Stimulated activated naive CD8-positive, alpha-beta T cell treated with anti-CD3 and anti-CD28 coated beads, Interleukin-15, Interleukin-2, amounts not matched to agents 100 ng/mL and 50 ng/mL, for 24 hours (primary cell): ENCODE measurements around the gene CD63.
"Not testable (repeated sequence)": the region's sequence is repeated elsewhere in the genome, so short reads cannot be mapped to it uniquely, and the experiment has no call there.

Experiments
- H3K27ac Mint-ChIP-seq: one replicate; pipeline ENCODE4 v1.8.0; 2021; ENCODE audit warnings: mild to moderate bottlenecking, mixed read lengths
- H3K27me3 Mint-ChIP-seq: one replicate; pipeline ENCODE4 v1.8.0; 2021; ENCODE audit warnings: mixed read lengths
- H3K36me3 Mint-ChIP-seq: one replicate; pipeline ENCODE4 v1.8.0; 2021; ENCODE audit warnings: low read depth, mixed read lengths
- H3K4me1 Mint-ChIP-seq: one replicate; pipeline ENCODE4 v1.8.0; 2021; ENCODE audit warnings: low read depth, mixed read lengths
- H3K4me3 Mint-ChIP-seq: one replicate; pipeline ENCODE4 v1.8.0; 2021; ENCODE audit warnings: mild to moderate bottlenecking, mixed read lengths
- H3K9me3 Mint-ChIP-seq: one replicate; pipeline ENCODE4 v1.8.0; 2021; ENCODE audit warnings: mixed read lengths

The CD63 gene, protein sequence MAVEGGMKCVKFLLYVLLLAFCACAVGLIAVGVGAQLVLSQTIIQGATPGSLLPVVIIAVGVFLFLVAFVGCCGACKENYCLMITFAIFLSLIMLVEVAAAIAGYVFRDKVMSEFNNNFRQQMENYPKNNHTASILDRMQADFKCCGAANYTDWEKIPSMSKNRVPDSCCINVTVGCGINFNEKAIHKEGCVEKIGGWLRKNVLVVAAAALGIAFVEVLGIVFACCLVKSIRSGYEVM

DNA sequence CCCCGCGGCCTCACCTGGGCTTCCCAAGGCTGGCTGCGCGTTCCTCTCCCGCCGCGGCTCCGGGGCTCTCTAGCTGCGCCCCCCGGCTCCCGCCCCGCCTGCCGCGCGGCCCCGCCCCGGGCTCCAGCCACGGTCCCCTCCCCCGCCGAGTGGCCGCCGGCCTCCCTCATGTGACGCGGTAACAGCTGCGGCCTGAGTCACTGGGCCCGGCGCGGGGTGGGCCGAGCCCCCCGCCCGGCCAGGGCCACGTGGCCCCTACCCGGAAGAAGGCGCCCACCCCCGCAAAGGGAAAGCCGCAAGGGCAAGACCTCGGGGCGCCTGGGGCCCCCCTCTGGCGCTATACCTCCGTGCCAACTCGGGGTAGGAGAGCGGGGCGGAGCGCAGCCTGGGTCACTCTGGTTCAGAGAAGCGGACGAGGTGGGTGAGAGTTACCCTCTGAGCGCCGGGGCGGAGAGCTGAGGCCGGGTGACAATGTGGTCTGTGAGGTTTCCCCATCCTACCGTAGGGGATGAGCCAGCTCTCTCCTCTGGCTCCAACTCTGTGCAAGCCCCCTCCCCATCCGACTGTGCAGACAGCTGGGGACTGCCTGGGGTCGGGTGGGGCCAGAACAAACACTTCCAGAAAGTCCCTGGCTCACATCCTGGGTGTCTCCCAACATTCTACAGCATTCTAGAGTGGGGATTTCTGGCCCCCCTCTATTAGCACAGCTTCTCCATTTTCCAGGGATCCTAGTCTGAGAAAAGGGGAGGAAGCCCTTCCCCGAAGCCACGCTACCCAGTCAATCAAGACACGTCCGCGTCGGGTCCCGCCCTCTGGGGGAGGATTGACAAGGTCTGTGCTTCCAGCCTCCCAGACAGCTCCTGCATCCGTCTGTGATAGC is at the start of gene CD63:
TSS of gene CD63 (minus strand) at position 71 of the 880 bp plus-strand sequence. CDS start 668 bp downstream, outside the sequence.
- H3K36me3 Mint-ChIP-seq, result peaks cover 9% of the 10 kb centered on the region
- peak within 1 kb of the TSS; percentile 84 for H3K27ac Mint-ChIP-seq
- no peaks in the 10 kb centered on the region for H3K9me3 Mint-ChIP-seq
- peak within 1 kb of the TSS; percentile 89 for H3K4me3 Mint-ChIP-seq
- H3K27me3 Mint-ChIP-seq, result no peaks in the 10 kb centered on the region
- H3K4me1 Mint-ChIP-seq, result peaks cover 32% of the 10 kb centered on the region

DNA sequence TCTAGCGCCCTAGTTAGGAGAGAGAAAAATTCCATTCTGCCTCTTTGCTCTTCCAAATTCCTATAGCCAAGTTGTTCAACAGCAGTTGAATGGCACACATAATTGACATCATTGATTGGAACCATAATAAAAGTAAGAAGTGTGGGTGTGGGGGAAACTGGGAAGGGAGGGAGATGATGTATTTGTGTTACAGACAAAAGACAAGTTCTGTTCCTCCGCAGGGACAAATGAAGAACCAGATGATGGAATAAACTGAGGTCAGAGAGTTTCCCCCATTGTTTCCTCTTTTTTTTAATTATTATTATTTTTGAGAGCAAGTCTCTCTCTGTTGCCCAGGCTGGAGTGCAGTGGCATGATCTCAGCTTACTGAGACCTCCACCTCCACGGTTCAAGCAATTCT is 49.0 kb upstream of the CD63 start:
- H3K9me3 Mint-ChIP-seq, result no peaks in the 10 kb centered on the region
- peaks cover 7% of the 10 kb centered on the region for H3K4me1 Mint-ChIP-seq
- H3K36me3 Mint-ChIP-seq, result peaks cover 47% of the 10 kb centered on the region
- no peak overlapping the region for H3K27ac Mint-ChIP-seq
- H3K4me3 Mint-ChIP-seq, result no peak overlapping the region
- no peaks in the 10 kb centered on the region for H3K27me3 Mint-ChIP-seq

DNA sequence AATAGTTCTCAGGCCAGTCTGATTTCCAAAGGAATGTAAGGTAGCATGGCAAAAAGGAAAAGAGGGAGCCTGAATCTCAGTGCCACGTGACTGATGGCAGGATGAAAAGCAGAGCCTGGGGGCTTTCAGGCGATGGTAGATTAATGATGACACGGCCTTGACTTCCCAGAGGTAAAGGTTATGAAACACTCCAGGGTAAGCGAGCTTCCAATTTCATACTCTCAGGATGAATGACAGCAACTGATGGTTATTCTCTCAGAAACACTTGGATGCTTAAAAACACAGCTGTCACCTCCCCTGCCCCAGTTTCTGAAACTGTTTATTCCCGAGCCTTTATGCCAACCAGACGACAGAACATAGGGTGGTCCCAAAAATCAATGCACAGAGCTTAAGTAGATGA is 42.9 kb upstream of the CD63 start:
- H3K4me1 Mint-ChIP-seq, result peaks cover 4% of the 10 kb centered on the region
- H3K36me3 Mint-ChIP-seq, result peaks cover 40% of the 10 kb centered on the region
- H3K4me3 Mint-ChIP-seq, result no peak overlapping the region
- no peak overlapping the region for H3K27ac Mint-ChIP-seq
- H3K9me3 Mint-ChIP-seq, result no peaks in the 10 kb centered on the region
- H3K27me3 Mint-ChIP-seq, result no peaks in the 10 kb centered on the region

GRCh38 chr12:55767156-55767555 is 38.3 kb upstream of the CD63 start:
- no peak overlapping the region for H3K4me3 Mint-ChIP-seq
- H3K9me3 Mint-ChIP-seq, result no peaks in the 10 kb centered on the region
- H3K36me3 Mint-ChIP-seq, result peaks cover 37% of the 10 kb centered on the region
- no peaks in the 10 kb centered on the region for H3K27me3 Mint-ChIP-seq
- H3K27ac Mint-ChIP-seq, result no peak overlapping the region
- H3K4me1 Mint-ChIP-seq, result peaks cover 2% of the 10 kb centered on the region

DNA sequence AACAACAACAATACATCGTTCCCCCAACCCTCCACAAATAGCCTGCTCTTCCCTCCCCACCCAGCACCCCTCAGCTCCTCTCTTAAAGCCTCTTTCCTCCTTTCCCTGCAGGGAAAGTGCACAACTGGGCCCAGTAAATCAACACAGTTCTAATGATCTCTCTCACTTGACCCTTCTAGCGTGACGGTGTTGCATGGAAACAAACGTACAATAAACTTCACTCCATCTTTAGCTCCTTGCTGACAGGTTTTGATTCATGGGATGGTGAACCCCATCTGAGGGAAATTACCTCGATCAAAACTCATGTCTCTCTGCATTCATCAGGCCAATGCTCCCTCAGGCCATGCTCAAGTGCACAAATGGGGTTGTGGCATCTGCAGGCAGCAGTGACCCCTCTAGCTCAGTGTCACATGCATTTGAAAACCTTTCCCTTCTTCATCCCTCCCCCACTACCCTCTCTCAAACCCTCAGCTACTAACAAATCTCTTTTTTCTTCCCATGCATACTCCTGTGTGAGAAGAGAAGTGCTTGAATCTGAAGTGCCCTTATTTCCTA is 37.0 kb upstream of the CD63 start:
- no peaks in the 10 kb centered on the region for H3K27me3 Mint-ChIP-seq
- H3K4me1 Mint-ChIP-seq, result peaks cover 8% of the 10 kb centered on the region
- no peaks in the 10 kb centered on the region for H3K9me3 Mint-ChIP-seq
- no peak overlapping the region for H3K4me3 Mint-ChIP-seq
- peaks cover 36% of the 10 kb centered on the region for H3K36me3 Mint-ChIP-seq
- H3K27ac Mint-ChIP-seq, result no peak overlapping the region

GRCh38 chr12:55762646-55763045 is 33.8 kb upstream of the CD63 start:
- Mint-ChIP-seq H3K9me3 (no peaks in the 10 kb centered on the region), H3K27me3 (no peaks in the 10 kb centered on the region), H3K4me3 (no peak overlapping the region), H3K27ac (no peak overlapping the region), H3K36me3 (peaks cover 49% of the 10 kb centered on the region), H3K4me1 (peaks cover 14% of the 10 kb centered on the region)

DNA sequence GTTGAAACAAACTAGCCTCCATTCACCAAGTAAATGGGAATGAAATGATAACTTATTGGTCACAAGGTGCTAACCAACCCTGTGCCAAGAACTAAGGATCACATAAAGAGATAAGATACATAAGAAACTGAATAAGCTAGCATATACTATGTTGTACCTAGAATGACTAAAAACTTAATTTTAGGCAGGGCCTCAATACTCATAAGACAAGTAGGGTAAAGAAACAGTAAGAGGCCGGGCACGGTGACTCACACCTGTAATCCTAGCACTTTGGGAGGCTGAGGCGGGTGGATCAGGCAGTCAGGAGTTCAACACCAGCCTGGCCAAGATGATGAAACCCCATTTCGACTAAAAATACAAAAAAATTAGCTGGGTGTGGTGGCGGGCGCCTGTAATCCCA is 31.9 kb upstream of the CD63 start:
- Mint-ChIP-seq H3K4me3 (no peak overlapping the region), H3K27ac (peak overlapping the region; percentile 69), H3K4me1 (peaks cover 16% of the 10 kb centered on the region), H3K27me3 (no peaks in the 10 kb centered on the region), H3K9me3 (no peaks in the 10 kb centered on the region), H3K36me3 (peaks cover 51% of the 10 kb centered on the region)

DNA sequence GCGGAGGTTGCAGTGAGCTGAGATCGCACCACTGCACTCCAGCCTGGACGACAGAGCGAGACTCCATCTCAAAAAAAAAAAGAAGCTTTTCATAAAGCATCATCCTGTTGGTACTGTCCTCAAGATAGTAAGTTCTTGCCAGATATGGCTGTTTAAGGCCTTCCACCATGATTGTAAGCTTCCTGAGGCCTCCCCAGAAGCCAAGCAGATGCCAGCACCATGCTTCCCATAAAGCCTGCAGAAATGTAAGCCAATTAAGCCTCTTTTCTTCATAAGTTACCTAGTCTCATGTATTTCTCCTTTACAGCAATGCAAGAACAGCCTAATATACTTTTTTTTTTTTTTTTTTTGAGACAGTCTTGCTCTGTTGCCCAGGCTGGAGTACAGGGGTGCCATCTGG is 29.8 kb upstream of the CD63 start:
- H3K4me1 Mint-ChIP-seq, result peaks cover 21% of the 10 kb centered on the region
- not testable (repeated sequence) for H3K4me3 Mint-ChIP-seq, H3K27me3 Mint-ChIP-seq, H3K27ac Mint-ChIP-seq, H3K9me3 Mint-ChIP-seq
- H3K36me3 Mint-ChIP-seq, result peaks cover 58% of the 10 kb centered on the region

DNA sequence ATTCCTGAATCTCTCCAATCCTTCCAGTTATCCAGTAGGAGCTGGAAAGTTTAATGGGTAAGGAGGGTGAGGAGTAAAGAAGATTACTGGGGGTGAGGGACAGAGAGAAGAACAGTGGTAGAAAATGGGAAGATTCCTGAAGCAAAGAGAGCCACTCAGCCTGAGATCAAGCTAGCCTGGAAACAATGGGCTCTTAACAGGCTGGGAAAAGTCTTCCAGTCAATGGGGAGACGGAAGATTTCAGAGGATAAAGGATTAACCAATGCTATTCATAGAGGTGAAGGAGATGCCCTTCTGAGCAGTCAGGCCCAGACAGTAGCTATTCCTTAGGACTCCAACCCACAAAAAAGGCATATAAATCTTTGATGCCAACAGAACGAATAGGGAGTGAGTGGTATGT is 28.9 kb upstream of the CD63 start:
- Mint-ChIP-seq H3K36me3 (peaks cover 64% of the 10 kb centered on the region), H3K9me3 (no peaks in the 10 kb centered on the region), H3K4me3 (no peak overlapping the region), H3K27ac (no peak overlapping the region), H3K4me1 (peaks cover 21% of the 10 kb centered on the region), H3K27me3 (no peaks in the 10 kb centered on the region)

DNA sequence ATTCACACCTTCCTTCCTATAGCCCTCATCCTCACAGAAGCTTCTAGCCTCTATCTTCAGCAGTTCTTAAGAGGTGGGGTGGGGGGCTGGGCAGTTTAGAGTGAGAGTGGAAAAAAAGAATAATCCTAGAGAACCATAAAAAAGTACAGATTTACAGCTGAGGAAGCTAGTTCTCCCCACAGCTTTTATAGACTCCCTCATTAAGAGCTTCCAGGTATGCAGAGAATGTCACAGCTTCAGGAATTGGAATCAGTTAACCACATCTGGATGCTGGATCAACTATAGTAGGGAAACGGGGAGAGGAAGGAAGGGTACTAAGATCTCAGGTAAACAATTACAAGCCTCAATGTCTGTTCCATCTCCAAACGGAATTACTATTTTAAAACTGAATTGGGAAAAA is 26.4 kb upstream of the CD63 start:
- H3K4me3 Mint-ChIP-seq, result no peak overlapping the region
- H3K36me3 Mint-ChIP-seq, result peaks cover 58% of the 10 kb centered on the region
- H3K27ac Mint-ChIP-seq, result peak overlapping the region; percentile 5
- H3K4me1 Mint-ChIP-seq, result peaks cover 7% of the 10 kb centered on the region
- no peaks in the 10 kb centered on the region for H3K9me3 Mint-ChIP-seq
- no peaks in the 10 kb centered on the region for H3K27me3 Mint-ChIP-seq

- H3K27me3 Mint-ChIP-seq, result no peaks in the 10 kb centered on the region
Measured at GRCh38 chr12:55748230-55748993, 19.6 kb upstream of the CD63 start.

DNA sequence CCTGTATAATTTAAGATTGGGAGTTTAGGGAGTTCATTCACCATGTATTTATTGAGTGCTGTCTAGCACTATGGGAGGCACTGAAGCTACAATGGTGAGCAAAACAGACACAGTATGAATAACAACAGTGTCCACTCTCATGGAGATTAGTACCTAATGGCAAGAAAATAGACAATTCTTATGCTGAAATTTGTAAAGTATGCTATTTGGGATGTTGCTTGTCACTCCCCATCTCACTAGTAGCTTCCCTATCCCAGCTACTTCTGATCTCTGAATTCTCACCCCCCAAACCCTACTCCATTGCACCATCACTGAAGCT is 18.1 kb upstream of the CD63 start:
- no peak overlapping the region for H3K27ac Mint-ChIP-seq
- peaks cover 8% of the 10 kb centered on the region for H3K36me3 Mint-ChIP-seq
- H3K4me1 Mint-ChIP-seq, result peaks cover 34% of the 10 kb centered on the region
- no peak overlapping the region for H3K4me3 Mint-ChIP-seq
- no peaks in the 10 kb centered on the region for H3K9me3 Mint-ChIP-seq
- no peaks in the 10 kb centered on the region for H3K27me3 Mint-ChIP-seq

More at GRCh38 chr12:55748230-55748993, 19.6 kb upstream of the CD63 start:
- Mint-ChIP-seq H3K9me3 (no peaks in the 10 kb centered on the region), H3K4me1 (peaks cover 24% of the 10 kb centered on the region), H3K36me3 (peaks cover 18% of the 10 kb centered on the region), H3K27ac (no peak overlapping the region), H3K4me3 (no peak overlapping the region)

GRCh38 chr12:55746174-55746912 is 17.5 kb upstream of the CD63 start:
- Mint-ChIP-seq H3K27ac (no peak overlapping the region), H3K4me3 (no peak overlapping the region), H3K4me1 (peaks cover 35% of the 10 kb centered on the region), H3K9me3 (no peaks in the 10 kb centered on the region), H3K27me3 (no peaks in the 10 kb centered on the region), H3K36me3 (peaks cover 8% of the 10 kb centered on the region)

DNA sequence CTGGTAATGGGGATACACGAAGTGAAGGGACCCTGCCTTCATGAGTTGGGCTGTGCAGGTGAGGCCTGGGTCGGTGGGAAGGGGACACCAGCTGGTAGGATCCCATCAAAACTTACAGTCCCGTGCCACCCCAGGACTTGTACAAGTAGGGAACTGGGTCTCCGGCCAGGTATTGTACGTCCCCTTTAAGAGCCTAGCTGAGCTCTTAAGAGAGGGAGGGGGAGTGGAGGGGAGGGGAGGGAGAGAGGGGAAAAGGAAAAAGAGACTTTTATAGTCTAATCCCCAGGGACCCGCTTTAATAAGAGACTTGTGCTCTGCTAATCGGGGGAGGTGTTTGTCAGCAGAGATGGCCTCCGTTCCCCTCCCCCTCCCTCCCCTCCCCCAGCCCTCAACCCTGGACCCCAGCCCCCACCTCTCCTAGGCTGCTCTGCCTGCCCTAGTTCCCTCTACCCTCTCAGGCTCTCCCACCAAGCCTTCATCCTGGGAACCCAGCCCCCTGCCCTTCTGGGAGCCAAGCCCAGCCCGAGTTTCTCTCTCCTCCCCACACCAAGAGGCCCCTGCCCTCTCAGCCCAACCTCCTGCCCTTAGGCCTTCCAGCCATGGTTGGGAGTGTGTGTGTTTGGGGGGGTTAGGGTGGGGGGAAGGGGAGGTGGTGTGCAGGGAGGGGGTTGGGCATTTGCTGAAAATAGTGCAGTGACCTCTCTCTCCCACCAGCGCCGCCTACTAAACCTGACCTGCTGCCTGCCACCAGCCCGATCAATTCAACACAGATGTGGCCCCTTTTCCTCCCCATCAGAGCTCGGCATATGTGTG is 16.8 kb upstream of the CD63 start:
- no peaks in the 10 kb centered on the region for H3K9me3 Mint-ChIP-seq
- H3K4me3 Mint-ChIP-seq, result no peak overlapping the region
- no peak overlapping the region for H3K27ac Mint-ChIP-seq
- H3K27me3 Mint-ChIP-seq, result no peaks in the 10 kb centered on the region
- peaks cover 38% of the 10 kb centered on the region for H3K4me1 Mint-ChIP-seq
- peaks cover 4% of the 10 kb centered on the region for H3K36me3 Mint-ChIP-seq
